HepG2 (cell line): ENCODE results near the gene OGFOD3. TPM values are rescaled to one million over a fixed set of nuclear protein-coding genes. Genes with fewer than 3 reads are reported as not detected.

Experiments
- ATF7 ChIP-seq, 2 experiments: fragments of 450-650 bp in 1 of 2; sonication (generic) in 1 of 2; formaldehyde crosslinking in 1 of 2; IDR thresholded peaks; 2 replicates each; pipeline versions ENCODE4 v1.4.0 to v1.6.1; 2016 to 2020; ENCODE audit warnings: antibody characterized with exemption in 1 of 2, mild to moderate bottlenecking in 1 of 2, missing genetic modification reagents in 1 of 2
- CBFB ChIP-seq: sonication (generic); formaldehyde crosslinking; IDR thresholded peaks from 2 replicates; pipeline ENCODE4 v1.4.0; 2020; ENCODE audit warnings: missing genetic modification reagents
- GABPB1 ChIP-seq: IDR thresholded peaks from 2 replicates; pipeline ENCODE4 v1.6.1; 2016; ENCODE audit warnings: mild to moderate bottlenecking, missing genetic modification reagents, moderate library complexity, missing compliant biosample characterization
- IRF2 ChIP-seq: IDR thresholded peaks from 2 replicates; pipeline ENCODE4 v1.6.1; 2018; ENCODE audit warnings: missing genetic modification reagents, missing compliant biosample characterization
- NR2C2 ChIP-seq: sonication (generic); formaldehyde crosslinking; IDR thresholded peaks from 2 replicates; pipeline ENCODE4 v1.4.0; 2020; ENCODE audit warnings: missing genetic modification reagents, mild to moderate bottlenecking, moderate library complexity, borderline replicate concordance
- PATZ1 ChIP-seq: sonication (generic); formaldehyde crosslinking; IDR thresholded peaks from 2 replicates; pipeline ENCODE4 v1.4.0; 2020; ENCODE audit warnings: missing genetic modification reagents
- POLR2A ChIP-seq, 2 experiments: IDR thresholded peaks; 2 replicates each; pipeline ENCODE4 v1.6.1; 2011; ENCODE audit warnings: low read depth in 2 of 2, low read length in 2 of 2, mild to moderate bottlenecking in 1 of 2, moderate library complexity in 1 of 2; ENCODE audit not compliant: insufficient read depth in 1 of 2
- RFXAP ChIP-seq: sonication (generic); formaldehyde crosslinking; IDR thresholded peaks from 2 replicates; pipeline ENCODE4 v1.4.0; 2020; ENCODE audit warnings: missing genetic modification reagents, borderline replicate concordance
- SOX13 ChIP-seq, 3 experiments: fragments of 450-650 bp in 1 of 3; sonication (generic) in 1 of 3; formaldehyde crosslinking in 1 of 3; IDR thresholded peaks in 2 of 3; conservative IDR thresholded peaks in 1 of 3; 2 replicates each; pipeline versions ENCODE4 v1.5.0 to v1.6.1; 2016 to 2020; ENCODE audit warnings: antibody characterized with exemption in 1 of 3, mild to moderate bottlenecking in 1 of 3, missing compliant biosample characterization in 1 of 3, missing genetic modification reagents in 1 of 3, moderate library complexity in 1 of 3
- UBTF ChIP-seq: sonication (generic); formaldehyde crosslinking; IDR thresholded peaks from 2 replicates; pipeline ENCODE4 v1.4.0; 2020; ENCODE audit warnings: mild to moderate bottlenecking, missing genetic modification reagents
- ZFX ChIP-seq: sonication (generic); formaldehyde crosslinking; IDR thresholded peaks from 2 replicates; pipeline ENCODE4 v1.4.0; 2020; ENCODE audit warnings: mild to moderate bottlenecking, low read depth, missing genetic modification reagents, moderate library complexity
- ZNF101 ChIP-seq: sonication (generic); formaldehyde crosslinking; IDR thresholded peaks from 2 replicates; pipeline ENCODE4 v1.4.0; 2020; ENCODE audit warnings: mild to moderate bottlenecking, low read depth, missing genetic modification reagents, borderline replicate concordance
- ZNF205 ChIP-seq: IDR thresholded peaks from 2 replicates; pipeline ENCODE4 v1.6.1; 2018; ENCODE audit warnings: missing biosample characterization, missing genetic modification reagents
- ZNF569 ChIP-seq: sonication (generic); formaldehyde crosslinking; IDR thresholded peaks from 2 replicates; pipeline ENCODE4 v1.5.0; 2020; ENCODE audit warnings: mild to moderate bottlenecking, missing genetic modification reagents, moderate library complexity, borderline replicate concordance
- polyA plus RNA-seq, 8 experiments: library from polyadenylated mRNA; depleted of rRNA in 3 of 8; stranded (reverse) in 7 of 8; unstranded in 1 of 8; fragments of >200 nt; fragmentation: Illumina TruSeq in 4 of 8; extraction: Trizol in 4 of 8; gene quantifications; 2 replicates each; pipeline versions ENCODE4 v1.2.1 to v1.2.3, GENCODE V29; 2011 to 2016; ENCODE audit warnings: low read depth in 4 of 8, missing spikeins in 1 of 8, mixed read lengths in 1 of 8; ENCODE audit not compliant: insufficient read depth in 1 of 8
- total RNA-seq, 5 experiments: library from RNA; depleted of rRNA; stranded (reverse); fragments of >200 nt; fragmentation: Illumina TruSeq; extraction: Trizol; gene quantifications; 2 replicates each; pipeline ENCODE4 v1.2.3, GENCODE V29; 2016; ENCODE audit warnings: low read depth in 1 of 5
- TF ChIP-seq, protein P1 (sequence below): sonication (generic); formaldehyde crosslinking; IDR thresholded peaks from 2 replicates; pipeline ENCODE4 v1.8.0; 2023; ENCODE audit warnings: mild to moderate bottlenecking, missing genetic modification reagents
- TF ChIP-seq, protein P2 (sequence below): sonication (generic); formaldehyde crosslinking; conservative IDR thresholded peaks from 2 replicates; pipeline ENCODE4 v1.4.0; 2020; ENCODE audit warnings: mild to moderate bottlenecking, missing genetic modification reagents, moderate library complexity
- TF ChIP-seq, protein P3 (sequence below): sonication (generic); formaldehyde crosslinking; IDR thresholded peaks from 2 replicates; pipeline ENCODE4 v1.4.0; 2020; ENCODE audit warnings: missing genetic modification reagents

OGFOD3 gene
- total and polyA plus RNA-seq, 2 of the 13 experiments (the other 11 are each of a cell fraction or from before 2014, with no cell fraction given) = 40.0 to 42.1 TPM

GRCh38 chr17:82376042-82376730, 42.2 kb downstream of the OGFOD3 start (continued):
- TF ChIP-seq ATF7 (IDR thresholded peaks at IDR 0.05) = no peak
- no peak for TF ChIP-seq ATF7 (CRISPR knock-in tag; IDR thresholded peaks at IDR 0.05)
- TF ChIP-seq, protein P1, sequence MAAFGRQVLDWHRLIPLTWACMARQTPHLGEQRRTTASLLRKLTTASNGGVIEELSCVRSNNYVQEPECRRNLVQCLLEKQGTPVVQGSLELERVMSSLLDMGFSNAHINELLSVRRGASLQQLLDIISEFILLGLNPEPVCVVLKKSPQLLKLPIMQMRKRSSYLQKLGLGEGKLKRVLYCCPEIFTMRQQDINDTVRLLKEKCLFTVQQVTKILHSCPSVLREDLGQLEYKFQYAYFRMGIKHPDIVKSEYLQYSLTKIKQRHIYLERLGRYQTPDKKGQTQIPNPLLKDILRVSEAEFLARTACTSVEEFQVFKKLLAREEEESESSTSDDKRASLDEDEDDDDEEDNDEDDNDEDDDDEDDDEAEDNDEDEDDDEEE = peak; percentile 50; the same call in 1 of the 2 replicates
- peak; percentile 14; the same call in 1 of the 2 replicates for TF ChIP-seq SOX13 (IDR thresholded peaks at IDR 0.05)
- TF ChIP-seq SOX13 (CRISPR knock-in tag; conservative IDR thresholded peaks at IDR 0.05 in 1 of 2, IDR thresholded peaks at IDR 0.05 in 1 of 2) = peak in 1 of 2 experiments; percentile 60; a peak in 1 of 4 replicates
- peak; percentile 56; the same call in 1 of the 2 replicates for TF ChIP-seq GABPB1 (CRISPR knock-in tag)
- TF ChIP-seq PATZ1 (CRISPR knock-in tag) = peak; percentile 98
- no peak for TF ChIP-seq ZNF205 (CRISPR knock-in tag)
- TF ChIP-seq CBFB = no peak
- peak; percentile 26 to 64; a peak in 1 of 4 replicates for TF ChIP-seq POLR2A (IDR thresholded peaks at IDR 0.05; ENCODE audit: insufficient read depth in 1 of 2, low read depth in 2 of 2, low read length in 2 of 2)
- TF ChIP-seq ZNF101 (CRISPR knock-in tag) = no peak
- TF ChIP-seq IRF2 = peak; percentile 47; the same call in 1 of the 2 replicates
- TF ChIP-seq ZFX (CRISPR knock-in tag) = peak; percentile 70
- TF ChIP-seq NR2C2 (CRISPR knock-in tag) = peak; percentile 20; the same call in 1 of the 2 replicates
- TF ChIP-seq RFXAP (CRISPR knock-in tag) = no peak
- 0 out of 2 replicates have a peak, but pooled peaks have one; percentile 39 for TF ChIP-seq UBTF (CRISPR knock-in tag)
- TF ChIP-seq, protein P2, sequence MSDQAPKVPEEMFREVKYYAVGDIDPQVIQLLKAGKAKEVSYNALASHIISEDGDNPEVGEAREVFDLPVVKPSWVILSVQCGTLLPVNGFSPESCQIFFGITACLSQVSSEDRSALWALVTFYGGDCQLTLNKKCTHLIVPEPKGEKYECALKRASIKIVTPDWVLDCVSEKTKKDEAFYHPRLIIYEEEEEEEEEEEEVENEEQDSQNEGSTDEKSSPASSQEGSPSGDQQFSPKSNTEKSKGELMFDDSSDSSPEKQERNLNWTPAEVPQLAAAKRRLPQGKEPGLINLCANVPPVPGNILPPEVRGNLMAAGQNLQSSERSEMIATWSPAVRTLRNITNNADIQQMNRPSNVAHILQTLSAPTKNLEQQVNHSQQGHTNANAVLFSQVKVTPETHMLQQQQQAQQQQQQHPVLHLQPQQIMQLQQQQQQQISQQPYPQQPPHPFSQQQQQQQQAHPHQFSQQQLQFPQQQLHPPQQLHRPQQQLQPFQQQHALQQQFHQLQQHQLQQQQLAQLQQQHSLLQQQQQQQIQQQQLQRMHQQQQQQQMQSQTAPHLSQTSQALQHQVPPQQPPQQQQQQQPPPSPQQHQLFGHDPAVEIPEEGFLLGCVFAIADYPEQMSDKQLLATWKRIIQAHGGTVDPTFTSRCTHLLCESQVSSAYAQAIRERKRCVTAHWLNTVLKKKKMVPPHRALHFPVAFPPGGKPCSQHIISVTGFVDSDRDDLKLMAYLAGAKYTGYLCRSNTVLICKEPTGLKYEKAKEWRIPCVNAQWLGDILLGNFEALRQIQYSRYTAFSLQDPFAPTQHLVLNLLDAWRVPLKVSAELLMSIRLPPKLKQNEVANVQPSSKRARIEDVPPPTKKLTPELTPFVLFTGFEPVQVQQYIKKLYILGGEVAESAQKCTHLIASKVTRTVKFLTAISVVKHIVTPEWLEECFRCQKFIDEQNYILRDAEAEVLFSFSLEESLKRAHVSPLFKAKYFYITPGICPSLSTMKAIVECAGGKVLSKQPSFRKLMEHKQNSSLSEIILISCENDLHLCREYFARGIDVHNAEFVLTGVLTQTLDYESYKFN = peak; percentile 51
- no peak for TF ChIP-seq ZNF569 (CRISPR knock-in tag)
- TF ChIP-seq, protein P3, sequence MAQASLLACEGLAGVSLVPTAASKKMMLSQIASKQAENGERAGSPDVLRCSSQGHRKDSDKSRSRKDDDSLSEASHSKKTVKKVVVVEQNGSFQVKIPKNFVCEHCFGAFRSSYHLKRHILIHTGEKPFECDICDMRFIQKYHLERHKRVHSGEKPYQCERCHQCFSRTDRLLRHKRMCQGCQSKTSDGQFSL (CRISPR knock-in tag) = no peak
